RKO (cell line): ENCODE measurements around the gene ULBP2.
"Not testable (repeated sequence)": the region's sequence is repeated elsewhere in the genome, so short reads cannot be mapped to it uniquely, and the experiment has no call there.

Experiments
- DNase-seq: peaks from one replicate; pipeline ENCODE4 v3.0.0-alpha.2; 2016; ENCODE audit warnings: low spot score

Gene ULBP2

GRCh38 chr6:149909701-149910470, 31.9 kb upstream of the ULBP2 start:
- no peak for DNase-seq

GRCh38 chr6:149910721-149911151, 31.1 kb upstream of the ULBP2 start:
- DNase-seq, result no peak

GRCh38 chr6:149912680-149913079, 29.1 kb upstream of the ULBP2 start:
- DNase-seq, result not testable (repeated sequence)

- DNase-seq, result no peak
Observed at GRCh38 chr6:149913085-149913484, 28.7 kb upstream of the ULBP2 start.

- no peak for DNase-seq
Observed at GRCh38 chr6:149913540-149914240, 28.1 kb upstream of the ULBP2 start.

- no peak for DNase-seq
Observed at GRCh38 chr6:149915970-149916865, 25.6 kb upstream of the ULBP2 start.

GRCh38 chr6:149917679-149918078, 24.1 kb upstream of the ULBP2 start:
- DNase-seq, result no peak

- no peak for DNase-seq
Observed at GRCh38 chr6:149918151-149918905, 23.5 kb upstream of the ULBP2 start.

GRCh38 chr6:149919126-149919833, 22.5 kb upstream of the ULBP2 start:
- DNase-seq, result not testable (repeated sequence)

GRCh38 chr6:149919834-149920225, 22.0 kb upstream of the ULBP2 start:
- DNase-seq, result no peak

GRCh38 chr6:149921361-149921760, 20.5 kb upstream of the ULBP2 start:
- no peak for DNase-seq

GRCh38 chr6:149922091-149922490, 19.7 kb upstream of the ULBP2 start:
- DNase-seq, result not testable (repeated sequence)

- DNase-seq, result peak; percentile 95
Observed at GRCh38 chr6:149922642-149923326, 19.0 kb upstream of the ULBP2 start, which contains the start of gene RAET1G. Gene RAET1G (minus strand): TSS chr6:149923121. CDS start chr6:149923010, 111 bp downstream.

GRCh38 chr6:149923327-149923986, 18.4 kb upstream of the ULBP2 start:
- no peak for DNase-seq

GRCh38 chr6:149924206-149924932, 17.4 kb upstream of the ULBP2 start:
- DNase-seq, result no peak

- DNase-seq, result no peak
Observed at GRCh38 chr6:149924933-149925252, 16.9 kb upstream of the ULBP2 start.

- DNase-seq, result no peak
Observed at GRCh38 chr6:149925253-149925973, 16.4 kb upstream of the ULBP2 start.

- DNase-seq, result peak; percentile 81
Observed at GRCh38 chr6:149925974-149926777, 15.6 kb upstream of the ULBP2 start.
